ENCODE measurements around the gene ANKRD63.

The ANKRD63 gene

DNA sequence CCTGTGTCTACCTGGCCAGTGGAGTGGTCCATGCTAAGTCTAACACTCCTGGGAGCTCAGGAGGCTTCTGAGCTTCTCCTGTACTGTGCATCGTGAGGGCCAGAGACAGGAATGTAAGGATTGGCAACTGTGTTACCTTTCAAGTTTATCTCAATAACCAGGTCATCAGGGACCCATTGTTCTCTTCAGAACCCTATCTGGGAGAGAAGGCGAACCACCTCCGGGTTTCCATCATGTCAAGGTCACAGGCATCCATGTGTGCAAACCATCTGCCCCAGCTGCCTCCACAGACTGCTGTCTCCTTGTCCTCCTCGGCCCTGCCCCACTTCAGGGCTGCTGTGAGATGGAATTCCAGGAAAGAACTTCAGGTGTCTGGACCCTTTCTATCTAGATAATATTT is 5.9 kb downstream of the ANKRD63 start:
- no peak for DNase-seq

DNA sequence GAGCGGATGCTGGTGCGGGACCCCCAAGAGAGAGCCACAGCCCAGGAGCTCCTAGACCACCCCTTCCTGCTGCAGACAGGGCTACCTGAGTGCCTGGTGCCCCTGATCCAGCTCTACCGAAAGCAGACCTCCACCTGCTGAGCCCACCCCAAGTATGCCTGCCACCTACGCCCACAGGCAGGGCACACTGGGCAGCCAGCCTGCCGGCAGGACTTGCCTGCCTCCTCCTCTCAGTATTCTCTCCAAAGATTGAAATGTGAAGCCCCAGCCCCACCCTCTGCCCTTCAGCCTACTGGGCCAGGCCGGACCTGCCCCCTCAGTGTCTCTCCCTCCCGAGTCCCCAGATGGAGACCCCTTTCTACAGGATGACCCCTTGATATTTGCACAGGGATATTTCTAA is 6.9 kb downstream of the ANKRD63 start:
- DNase-seq = no peak

DNA sequence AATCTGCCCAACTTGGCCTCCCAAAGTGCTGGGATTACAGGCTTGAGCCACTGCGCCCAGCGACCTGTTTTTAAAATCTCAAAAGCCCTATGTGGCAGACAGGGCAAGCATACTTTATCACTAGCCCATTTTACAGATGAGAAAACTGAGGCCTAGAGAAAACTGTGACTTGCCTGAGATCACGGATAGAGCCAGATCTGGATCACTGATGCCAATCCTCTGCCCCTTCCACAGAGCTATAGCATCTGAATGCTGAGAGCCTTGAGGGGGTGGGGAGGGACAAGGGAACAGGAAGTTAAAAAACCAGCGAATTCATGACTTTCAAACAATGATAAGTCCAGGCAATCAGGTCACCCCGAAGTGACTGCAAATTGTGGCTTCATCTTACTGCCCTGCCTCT is 7.3 kb downstream of the ANKRD63 start:
- no peak for DNase-seq

DNA sequence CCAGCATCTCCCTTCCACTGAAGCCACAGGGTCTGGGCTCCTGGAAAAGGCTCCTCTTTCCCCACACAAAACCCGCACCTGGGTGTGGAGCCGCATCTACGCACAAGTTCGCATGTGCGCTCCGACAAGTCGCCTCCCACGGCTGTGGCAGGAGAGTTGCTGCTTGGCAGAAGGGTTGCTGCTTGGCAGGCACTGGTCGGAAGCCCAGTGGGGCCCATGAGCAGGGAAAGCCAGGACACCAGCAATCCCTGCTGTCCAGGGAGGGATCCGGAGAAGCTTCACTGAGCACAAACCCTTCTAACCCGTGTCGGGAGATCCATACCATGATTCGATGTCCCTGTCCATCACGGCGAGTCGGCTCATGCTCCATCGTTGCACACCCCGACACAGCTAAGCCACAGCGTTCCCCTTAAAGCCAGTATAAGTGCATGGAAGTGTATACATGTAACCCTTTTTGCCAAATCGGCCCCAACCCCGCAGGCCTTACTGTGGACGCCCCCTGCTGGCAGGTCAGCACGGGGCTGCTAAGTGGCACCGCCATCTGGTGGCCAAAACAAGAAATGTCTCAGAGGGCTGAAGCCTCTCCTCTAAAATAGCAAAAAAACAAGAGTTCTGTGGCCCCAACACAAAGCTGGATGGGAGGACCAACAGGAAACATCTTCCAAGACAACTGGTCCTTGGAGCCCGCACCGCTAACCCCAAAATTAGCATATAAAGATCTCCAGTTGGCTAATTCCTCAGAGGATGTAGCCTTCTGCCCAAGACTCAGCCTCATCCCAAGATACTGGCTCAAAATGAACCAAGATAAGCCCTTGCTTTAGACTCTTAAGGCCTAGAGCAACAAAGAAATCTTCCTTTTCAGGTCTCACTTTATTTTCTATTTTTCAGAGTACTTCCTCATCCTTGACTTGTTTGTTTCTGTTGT is 8.3 kb downstream of the ANKRD63 start:
- peak; percentile 73 for DNase-seq

DNA sequence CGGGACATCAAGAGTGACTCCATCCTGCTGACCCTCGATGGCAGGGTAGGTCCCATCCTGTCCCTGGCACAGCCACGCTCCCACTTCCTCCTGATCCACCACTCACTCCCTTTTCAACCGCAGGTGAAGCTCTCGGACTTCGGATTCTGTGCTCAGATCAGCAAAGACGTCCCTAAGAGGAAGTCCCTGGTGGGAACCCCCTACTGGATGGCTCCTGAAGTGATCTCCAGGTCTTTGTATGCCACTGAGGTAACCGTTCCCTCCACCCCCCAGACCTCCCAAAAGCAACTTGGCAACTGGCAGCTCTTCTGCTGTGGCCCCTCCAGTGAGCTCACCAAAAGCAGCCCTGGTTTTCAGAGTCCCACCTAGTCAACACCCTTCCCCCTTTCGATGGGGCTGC is 9.4 kb downstream of the ANKRD63 start:
- DNase-seq = no peak

DNA sequence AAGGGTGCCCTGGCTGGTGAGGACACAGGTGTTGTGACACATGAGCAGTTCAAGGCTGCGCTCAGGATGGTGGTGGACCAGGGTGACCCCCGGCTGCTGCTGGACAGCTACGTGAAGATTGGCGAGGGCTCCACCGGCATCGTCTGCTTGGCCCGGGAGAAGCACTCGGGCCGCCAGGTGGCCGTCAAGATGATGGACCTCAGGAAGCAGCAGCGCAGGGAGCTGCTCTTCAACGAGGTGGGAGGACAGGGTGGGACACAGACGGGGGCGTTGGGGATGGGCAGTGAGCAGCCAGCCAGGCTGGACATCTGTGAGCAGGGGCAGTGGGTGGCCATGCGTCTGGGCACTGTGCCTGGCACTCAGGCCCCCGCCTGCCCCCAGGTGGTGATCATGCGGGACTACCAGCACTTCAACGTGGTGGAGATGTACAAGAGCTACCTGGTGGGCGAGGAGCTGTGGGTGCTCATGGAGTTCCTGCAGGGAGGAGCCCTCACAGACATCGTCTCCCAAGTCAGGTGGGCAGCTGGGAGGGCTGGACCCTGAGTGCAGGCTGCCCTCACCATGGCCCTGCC is 10.3 kb downstream of the ANKRD63 start:
- no peak for DNase-seq

DNA sequence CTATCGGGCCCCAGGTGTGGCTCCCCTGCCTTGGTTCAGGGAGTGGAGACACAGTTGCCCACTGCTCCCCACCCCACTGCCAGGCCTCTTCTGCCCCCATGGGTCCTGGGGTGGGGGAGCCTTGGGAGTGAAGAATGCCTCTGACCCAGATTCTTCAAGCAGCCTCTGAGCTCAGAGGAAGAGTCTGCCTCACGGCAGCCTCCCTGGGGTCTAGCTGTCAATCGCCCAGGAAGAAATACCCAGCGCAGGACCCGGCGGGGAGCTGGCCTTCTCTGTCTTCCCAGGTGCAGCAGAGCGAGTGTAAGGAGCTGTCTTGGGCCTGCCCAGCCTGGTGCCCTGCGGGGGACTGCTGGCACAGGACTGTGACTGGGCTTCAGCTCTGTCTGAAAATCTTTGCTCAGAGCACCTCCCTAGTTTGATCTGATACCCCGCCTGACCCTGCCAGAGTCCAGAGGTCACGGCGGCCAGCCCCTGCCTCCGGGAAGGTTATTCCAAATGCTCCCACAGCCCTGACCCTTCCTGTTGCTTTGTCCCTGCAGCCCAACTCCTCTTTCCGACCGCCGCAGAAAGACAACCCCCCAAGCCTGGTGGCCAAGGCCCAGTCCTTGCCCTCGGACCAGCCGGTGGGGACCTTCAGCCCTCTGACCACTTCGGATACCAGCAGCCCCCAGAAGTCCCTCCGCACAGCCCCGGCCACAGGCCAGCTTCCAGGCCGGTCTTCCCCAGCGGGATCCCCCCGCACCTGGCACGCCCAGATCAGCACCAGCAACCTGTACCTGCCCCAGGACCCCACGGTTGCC is 11.0 kb downstream of the ANKRD63 start:
- no peak for DNase-seq

DNA sequence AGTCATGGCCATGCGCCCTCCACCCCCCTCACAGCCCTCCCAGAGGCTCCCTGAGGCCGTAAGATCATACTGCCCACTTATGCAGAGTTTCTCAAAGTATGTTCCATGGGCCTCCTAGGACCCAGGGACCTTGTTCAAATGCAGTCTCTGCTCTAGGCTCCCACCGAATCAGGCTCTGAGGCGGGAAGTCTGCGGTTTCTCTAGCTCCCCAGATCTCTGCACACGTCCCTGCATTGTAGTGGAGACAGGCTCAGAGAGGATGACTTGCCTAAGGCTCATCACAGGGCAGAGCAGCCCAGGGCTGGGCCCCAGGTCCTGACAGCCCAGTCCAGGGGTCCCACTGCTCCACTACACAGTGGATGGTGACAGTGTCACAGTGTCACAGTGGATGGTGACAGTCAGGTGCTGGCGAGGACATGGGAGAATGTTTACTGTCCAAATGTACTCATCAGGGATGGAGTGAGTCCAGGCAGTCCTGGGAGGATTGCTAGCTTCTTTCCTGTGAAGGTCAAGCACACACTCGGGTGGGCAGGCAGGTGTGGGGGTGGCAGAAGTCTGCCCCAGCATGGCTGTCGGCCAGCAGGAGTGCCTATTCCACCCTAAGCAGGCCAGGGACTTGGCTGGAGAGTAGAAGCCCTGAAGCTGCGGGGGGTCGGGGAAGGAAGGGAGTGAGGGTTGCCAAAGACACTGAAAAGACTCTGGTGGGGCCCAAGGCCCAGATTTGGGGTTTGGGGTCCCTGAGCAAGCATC is 12.4 kb downstream of the ANKRD63 start:
- DNase-seq = no peak

DNA sequence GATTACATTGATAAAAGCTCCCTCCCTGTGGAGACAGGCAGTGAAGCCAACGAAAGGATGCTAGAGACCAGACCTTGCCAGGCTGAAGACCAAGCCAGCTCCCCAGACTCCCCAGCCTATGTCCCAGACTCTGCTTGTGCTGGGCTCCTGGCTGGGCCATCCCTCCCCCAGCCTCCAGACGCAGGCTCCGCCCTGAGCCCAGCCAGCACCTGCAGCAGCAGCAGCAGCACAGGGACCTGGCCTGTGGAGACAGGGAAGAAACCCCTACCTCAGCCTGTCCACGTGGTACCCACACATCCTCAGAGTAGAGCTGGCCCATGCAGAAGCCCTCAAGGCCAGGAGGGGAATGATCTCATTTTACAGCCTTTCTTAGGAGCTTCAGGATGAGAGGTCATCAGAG is 13.3 kb downstream of the ANKRD63 start:
- DNase-seq = no peak

DNA sequence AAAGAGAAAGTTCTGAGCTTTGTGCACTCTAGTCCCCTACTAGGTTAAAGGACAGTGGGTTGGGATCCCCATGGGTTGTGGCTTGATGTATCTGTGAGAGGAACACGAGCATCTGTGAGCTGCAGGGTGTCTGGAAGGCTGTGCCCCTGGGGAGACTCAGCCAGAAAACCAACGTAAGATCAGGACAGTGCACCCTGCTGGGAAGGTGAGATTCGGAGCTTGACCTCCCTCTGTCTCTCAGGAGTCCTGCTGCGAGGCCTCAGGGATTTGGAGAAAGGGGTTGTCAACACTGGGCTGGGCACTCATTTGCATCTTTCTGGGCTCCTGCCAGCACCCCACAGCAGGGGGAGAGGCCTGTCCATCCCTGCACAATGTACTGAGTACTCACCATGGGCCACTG is 15.2 kb downstream of the ANKRD63 start:
- no peak for DNase-seq

DNA sequence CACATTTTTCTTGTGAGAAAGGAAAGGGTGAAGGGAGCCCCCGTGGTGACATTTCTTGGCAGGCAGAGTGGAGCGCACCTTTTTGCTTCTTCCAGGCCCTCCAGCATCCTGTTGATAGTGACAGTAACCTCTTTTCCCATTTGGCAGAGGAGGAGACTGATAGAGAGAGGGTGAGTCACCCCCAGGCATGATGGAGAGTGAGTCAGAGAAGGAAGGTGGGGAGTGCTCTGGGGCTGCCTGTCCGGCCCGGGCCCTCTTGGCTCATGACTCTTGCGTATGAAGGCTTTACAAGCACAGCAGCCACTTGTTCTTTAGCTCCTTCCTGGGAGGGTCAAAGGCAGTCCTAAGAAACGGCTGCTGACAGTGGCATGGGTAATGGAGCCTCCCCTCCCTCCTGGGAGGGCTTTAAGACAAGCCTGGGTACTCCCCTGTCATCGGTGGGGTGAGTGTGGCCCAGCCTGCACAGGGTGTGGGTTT is 16.0 kb downstream of the ANKRD63 start:
- no peak for DNase-seq

DNA sequence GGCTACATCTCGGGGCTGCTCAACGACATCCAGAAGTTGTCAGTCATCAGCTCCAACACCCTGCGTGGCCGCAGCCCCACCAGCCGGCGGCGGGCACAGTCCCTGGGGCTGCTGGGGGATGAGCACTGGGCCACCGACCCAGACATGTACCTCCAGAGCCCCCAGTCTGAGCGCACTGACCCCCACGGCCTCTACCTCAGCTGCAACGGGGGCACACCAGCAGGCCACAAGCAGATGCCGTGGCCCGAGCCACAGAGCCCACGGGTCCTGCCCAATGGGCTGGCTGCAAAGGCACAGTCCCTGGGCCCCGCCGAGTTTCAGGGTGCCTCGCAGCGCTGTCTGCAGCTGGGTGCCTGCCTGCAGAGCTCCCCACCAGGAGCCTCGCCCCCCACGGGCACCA is 17.0 kb downstream of the ANKRD63 start:
- no peak for DNase-seq

DNA sequence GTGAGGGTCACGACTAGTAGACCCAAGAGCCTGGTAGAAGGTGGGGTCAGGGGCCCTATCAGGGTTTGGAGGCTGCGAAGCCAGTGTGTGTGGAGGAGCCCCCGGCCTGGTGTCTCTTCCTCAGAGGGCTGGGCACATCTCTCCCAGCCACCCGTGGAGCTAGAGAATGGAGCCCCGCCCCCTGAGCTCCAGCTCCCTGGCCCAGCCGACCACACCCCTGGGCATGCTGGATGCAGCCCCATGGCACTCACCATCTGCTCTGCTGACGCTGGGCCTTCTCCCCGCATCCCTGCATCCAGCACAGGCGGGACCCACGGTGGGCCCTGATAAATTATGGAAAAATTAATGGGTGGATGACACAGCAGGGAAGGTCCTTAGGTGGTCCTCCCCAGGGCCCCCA is 17.5 kb downstream of the ANKRD63 start:
- DNase-seq = no peak

DNA sequence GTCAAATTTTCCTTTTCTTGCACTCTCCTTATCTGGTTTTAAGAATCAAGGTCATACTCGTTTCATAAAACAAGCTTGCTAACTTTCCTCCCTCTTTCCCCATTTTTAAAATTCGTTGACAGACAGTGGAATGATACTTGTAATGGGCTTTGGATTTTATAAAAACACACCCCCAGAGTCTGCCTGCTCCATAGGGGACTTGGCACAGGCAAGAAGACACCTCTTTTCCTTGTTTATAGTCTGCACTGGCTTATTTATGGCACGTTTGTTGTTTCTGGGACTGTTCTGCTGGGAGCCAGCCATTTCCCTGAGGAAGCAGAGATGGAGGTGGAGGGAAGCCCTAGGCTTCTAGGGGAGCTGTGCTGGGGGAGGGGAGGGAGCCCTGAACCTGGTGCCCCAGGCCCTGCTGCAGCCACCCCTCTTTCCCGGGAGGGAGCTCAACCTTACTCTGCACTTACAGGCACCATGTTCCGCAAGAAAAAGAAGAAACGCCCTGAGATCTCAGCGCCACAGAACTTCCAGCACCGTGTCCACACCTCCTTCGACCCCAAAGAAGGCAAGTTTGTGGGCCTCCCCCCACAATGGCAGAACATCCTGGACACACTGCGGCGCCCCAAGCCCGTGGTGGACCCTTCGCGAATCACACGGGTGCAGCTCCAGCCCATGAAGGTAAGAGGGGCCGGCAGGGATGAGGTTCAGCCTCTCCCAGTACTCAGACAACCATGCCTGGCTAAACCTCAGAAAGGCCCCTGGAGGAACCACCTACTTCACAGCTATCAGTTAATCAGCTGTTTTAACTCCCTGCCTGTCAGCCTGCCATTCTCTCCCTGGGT is 18.3 kb downstream of the ANKRD63 start:
- no peak for DNase-seq

DNA sequence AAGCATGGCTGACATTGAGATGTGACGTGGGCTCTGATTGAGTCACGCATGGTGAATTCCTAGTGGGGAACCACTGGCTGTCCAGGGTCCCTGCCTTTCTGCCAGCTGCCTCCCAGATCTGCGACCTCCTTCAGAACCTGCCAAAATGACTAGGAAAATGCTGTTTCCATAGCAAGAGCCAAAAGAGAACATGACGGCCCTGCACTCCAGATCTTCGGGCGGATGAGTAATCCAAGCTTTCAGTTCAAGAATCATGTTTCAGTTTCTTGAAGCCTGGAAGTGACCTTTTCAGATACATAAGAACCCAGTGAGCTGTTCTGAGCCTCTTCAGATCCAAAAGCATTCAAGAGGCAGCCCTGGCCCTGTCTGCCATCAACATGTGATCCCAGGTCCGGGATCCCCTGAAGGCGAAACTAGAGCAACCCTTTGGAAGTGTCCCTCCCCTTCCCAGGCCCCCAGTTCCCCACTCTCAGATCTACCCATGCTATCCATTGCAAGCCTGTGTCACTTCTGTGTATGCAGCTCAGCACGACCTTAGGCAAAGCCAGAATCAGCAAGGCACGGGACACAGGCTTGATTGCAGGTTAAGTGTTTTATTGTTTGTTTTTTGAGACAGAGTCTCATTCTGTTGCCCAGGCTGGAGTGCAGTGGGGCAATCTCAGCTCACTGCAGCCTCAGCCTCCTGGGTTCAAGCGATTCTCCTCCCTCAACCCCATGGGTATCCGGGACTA is 19.7 kb downstream of the ANKRD63 start:
- no peak for DNase-seq

DNA sequence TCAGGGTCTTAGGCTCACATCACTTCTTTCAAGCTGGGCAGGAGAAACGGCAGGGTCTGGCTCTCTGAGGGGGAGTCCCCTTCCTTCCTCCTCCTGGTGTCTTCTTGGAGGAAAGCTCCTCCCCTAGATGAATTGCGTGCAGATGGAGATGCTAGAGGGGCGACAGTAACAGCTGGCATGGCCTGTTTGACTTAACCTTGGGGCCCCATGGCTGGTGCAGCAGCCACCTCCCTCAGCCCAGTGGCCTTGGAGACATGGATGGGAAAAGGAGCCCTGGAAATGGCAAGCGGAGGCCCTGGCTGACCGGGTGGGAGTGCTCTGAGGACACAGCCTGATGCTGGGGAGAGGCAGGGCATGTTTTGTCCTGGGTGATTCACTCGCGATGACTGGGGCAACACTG is 23.8 kb downstream of the ANKRD63 start:
- DNase-seq = no peak

DNA sequence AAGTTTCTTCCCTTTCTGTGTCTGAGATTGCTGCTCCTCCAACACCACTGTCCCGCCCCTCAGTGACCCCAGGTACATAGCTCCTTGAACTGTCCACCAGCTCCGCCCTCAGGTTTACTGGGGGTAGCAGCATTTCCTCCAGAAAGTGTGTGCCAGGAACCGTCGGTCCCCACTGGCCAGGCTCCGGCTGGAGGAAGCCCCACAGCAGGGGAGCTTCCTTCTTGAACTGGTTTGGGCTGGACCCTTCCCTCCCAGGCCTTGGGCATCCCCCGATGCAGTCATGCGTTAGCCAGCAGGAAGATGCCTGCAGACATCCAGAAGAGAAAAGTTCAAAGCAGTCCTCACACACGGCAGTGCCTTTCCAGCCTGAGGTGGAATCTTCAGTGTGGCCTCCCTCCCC is 24.3 kb downstream of the ANKRD63 start:
- DNase-seq = no peak

DNA sequence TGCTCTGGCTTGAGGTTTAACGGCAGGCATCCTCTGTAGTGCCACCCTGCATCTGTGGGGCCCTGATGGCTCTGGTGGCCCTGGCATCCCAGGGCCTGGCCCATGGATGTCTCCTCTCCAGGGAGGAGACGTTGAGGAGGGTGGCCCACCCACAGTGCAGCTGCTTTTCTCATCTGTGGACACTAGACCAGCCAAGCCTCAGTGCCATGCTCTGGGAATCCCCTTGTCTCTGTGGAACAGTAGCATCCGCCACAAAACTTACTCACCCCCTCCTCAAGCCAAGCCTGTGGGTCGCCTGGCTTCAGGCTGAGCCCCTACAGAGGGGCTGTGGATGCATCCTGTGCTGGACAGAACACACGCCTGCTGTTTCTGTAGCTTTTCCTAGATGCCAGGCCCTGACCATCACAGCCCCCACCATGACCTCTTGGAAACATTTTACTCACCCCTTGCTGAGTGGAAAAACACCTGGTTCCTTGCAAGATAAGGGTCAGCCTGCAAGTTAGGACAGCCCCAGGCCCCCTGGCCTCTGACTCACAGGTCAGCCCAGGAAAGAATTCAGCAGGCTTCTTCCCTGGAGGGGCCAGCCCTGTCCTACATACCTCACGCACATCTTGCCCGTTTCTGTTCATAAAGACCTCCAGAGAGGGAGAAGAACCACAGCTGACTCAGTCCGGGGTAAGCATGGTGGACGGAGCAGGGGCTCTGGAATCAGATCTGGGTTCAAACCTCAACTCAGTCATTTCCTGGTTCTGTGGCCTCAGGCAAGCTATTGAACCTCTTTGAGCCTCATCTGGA is 25.0 kb downstream of the ANKRD63 start:
- DNase-seq = no peak

DNA sequence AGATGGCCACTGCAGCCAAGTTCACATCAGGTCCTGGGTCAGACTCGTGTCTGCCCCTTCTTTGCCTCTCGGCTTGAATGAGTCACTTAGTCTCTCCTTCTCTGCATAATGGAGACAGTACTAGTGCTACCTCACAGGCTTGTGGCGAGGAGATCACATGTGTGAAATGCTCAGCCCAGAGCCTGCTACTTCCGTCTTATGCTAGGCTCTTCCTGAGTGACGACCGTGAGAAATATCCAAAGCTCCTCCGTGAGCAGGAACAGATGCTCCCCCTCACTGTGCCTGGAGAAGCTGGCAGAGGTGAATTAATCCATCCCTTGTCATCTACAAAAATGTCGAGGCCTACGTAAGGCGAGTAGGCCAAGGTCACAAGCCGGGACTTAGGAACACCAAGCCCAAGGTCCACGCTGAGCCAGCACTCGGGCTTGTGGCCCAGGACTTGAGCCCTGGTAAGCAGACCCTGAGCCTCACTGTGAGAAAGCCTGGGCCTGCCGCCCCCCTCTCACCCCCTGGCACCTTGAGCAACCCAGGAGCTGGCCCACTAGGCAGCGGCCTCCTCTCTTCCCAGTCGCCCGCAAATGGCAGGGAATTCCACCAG is 26.1 kb downstream of the ANKRD63 start:
- no peak for DNase-seq

DNA sequence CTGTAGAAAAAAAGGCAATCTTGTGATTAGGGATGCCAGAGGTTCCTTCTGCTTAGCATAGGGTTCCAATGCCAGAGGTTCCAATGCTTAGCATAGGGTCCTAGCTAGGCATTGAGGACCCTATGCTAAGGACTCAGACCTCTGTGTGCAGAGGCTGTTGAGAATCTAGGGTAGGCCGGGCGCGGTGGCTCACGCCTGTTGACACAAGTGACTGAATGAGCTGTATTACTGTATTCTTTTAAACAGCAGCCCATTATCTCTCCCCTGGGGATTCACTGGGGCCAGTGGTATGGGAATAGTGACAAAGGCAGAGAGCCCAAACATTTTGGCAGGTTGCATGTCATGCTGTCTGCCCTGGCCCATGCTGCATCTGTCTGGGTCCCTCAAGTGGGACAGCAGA is 27.8 kb downstream of the ANKRD63 start:
- peak; percentile 2 for DNase-seq
